B cell (primary cell): ENCODE data around the gene D2HGDH. TPM values are rescaled to one million over a fixed set of nuclear protein-coding genes. Genes with fewer than 3 reads are reported as not detected.

Experiments used
- ATAC-seq: fragments of 200-7000 bp; cut with Tn5 transposase; one replicate; pipeline ENCODE4 v1.10.0; 2021; ENCODE audit warnings: low read depth, mild to moderate bottlenecking, moderate number of reproducible peaks, moderate library complexity
- CTCF ChIA-PET: fragments of 350-600 bp; sonication (Branson Sonifier 250); formaldehyde crosslinking; loops from one replicate; lab custom pipeline; 2021; ENCODE audit warnings: antibody characterized with exemption, inconsistent platforms; lab: Charles Lee
- POLR2A ChIA-PET: fragments of 350-600 bp; sonication (Branson Sonifier 250); formaldehyde crosslinking; loops from one replicate; lab custom pipeline; 2021; ENCODE audit warnings: antibody characterized with exemption; lab: Charles Lee
- DNase-seq: peaks from one replicate; pipeline ENCODE4 v3.0.0; 2013
- H2AFZ ChIP-seq: 2 replicates; pipeline ENCODE4 v1.6.1; 2012; ENCODE audit warnings: mild to moderate bottlenecking, low read depth, low read length; ENCODE audit not compliant: insufficient read depth, poor library complexity, severe bottlenecking
- H3K27ac ChIP-seq, 2 donors: 1 replicate in 1 of 2; 2 replicates in 1 of 2; pipeline ENCODE4 v1.5.1; 2012 to 2013; ENCODE audit warnings: low read length in 2 of 2, mild to moderate bottlenecking in 2 of 2, moderate library complexity in 1 of 2
- H3K27me3 ChIP-seq, 4 experiments: fragments of 200-600 bp in 1 of 4; sonication (generic) in 1 of 4; replicated peaks in 1 of 4; 1 replicate in 2 of 4; 2 replicates in 2 of 4; pipeline versions ENCODE4 v1.6.1 to v1.7.0; 2013 to 2016; ENCODE audit warnings: low read length in 3 of 4, mild to moderate bottlenecking in 2 of 4, mixed read lengths in 1 of 4, moderate library complexity in 1 of 4; ENCODE audit not compliant: insufficient read depth in 4 of 4, control insufficient read depth in 3 of 4; ENCODE audit errors: control extremely low read depth in 1 of 4
- H3K36me3 ChIP-seq, 2 experiments: replicated peaks in 1 of 2; 1 replicate in 1 of 2; 2 replicates in 1 of 2; pipeline versions ENCODE4 v1.6.1 to v1.7.1; 2013; ENCODE audit warnings: low read length in 1 of 2; ENCODE audit not compliant: insufficient read depth in 2 of 2, control insufficient read depth in 1 of 2; ENCODE audit errors: control extremely low read depth in 1 of 2, extremely low read depth in 1 of 2
- H3K4me1 ChIP-seq, 2 donors: fragments of 200-600 bp in 1 of 2; sonication (generic) in 1 of 2; 1 replicate in 1 of 2; 2 replicates in 1 of 2; pipeline versions ENCODE4 v1.5.1 to v1.6.1; 2013 to 2017; ENCODE audit warnings: low read length in 2 of 2; ENCODE audit not compliant: control insufficient read depth in 2 of 2, insufficient read depth in 2 of 2
- H3K4me2 ChIP-seq: replicated peaks from 2 replicates; pipeline ENCODE3; 2012; ENCODE audit warnings: mild to moderate bottlenecking, low read depth, low read length; ENCODE audit not compliant: poor library complexity, severe bottlenecking
- H3K4me3 ChIP-seq, 5 experiments: fragments of 200-600 bp in 1 of 5; sonication (generic) in 1 of 5; 1 replicate in 3 of 5; 2 replicates in 2 of 5; pipeline versions ENCODE4 v1.5.1 to v1.7.0; 2011 to 2016; ENCODE audit warnings: low read length in 4 of 5, mild to moderate bottlenecking in 4 of 5, low read depth in 2 of 5, control low read depth in 1 of 5, moderate library complexity in 1 of 5; ENCODE audit not compliant: insufficient read depth in 1 of 5; ENCODE audit errors: control extremely low read depth in 1 of 5, extremely low read depth in 1 of 5
- H3K79me2 ChIP-seq: fragments of 200-600 bp; sonication (generic); one replicate; pipeline ENCODE4 v1.6.0; 2016; ENCODE audit warnings: low read length; ENCODE audit not compliant: control insufficient read depth, insufficient read depth
- H3K9ac ChIP-seq: fragments of 200-600 bp; sonication (generic); 2 replicates; pipeline ENCODE4 v1.6.1; 2017; ENCODE audit warnings: mild to moderate bottlenecking, low read length, moderate library complexity
- H3K9me3 ChIP-seq, 3 donors: one replicate each; pipeline versions ENCODE4 v1.6.1 to v1.7.1; 2013; ENCODE audit warnings: low read length in 2 of 3; ENCODE audit not compliant: control insufficient read depth in 2 of 3, insufficient read depth in 1 of 3; ENCODE audit errors: control extremely low read depth in 1 of 3
- H4K20me1 ChIP-seq: 2 replicates; pipeline ENCODE4 v1.6.0; 2012; ENCODE audit warnings: mild to moderate bottlenecking, low read length; ENCODE audit not compliant: insufficient read depth, control insufficient read depth, poor library complexity, severe bottlenecking
- H3K27ac Mint-ChIP-seq: one replicate; pipeline ENCODE4 v1.8.0; 2021; ENCODE audit warnings: mixed read lengths
- H3K27me3 Mint-ChIP-seq: one replicate; pipeline ENCODE4 v1.8.0; 2021; ENCODE audit warnings: mixed read lengths
- H3K4me1 Mint-ChIP-seq: one replicate; pipeline ENCODE4 v1.8.0; 2021; ENCODE audit warnings: mixed read lengths
- H3K4me3 Mint-ChIP-seq: one replicate; pipeline ENCODE4 v1.8.0; 2021; ENCODE audit warnings: mixed read lengths
- H3K9me3 Mint-ChIP-seq: one replicate; pipeline ENCODE4 v1.8.0; 2022; ENCODE audit warnings: mixed read lengths; ENCODE audit not compliant: insufficient read depth
- CTCF ChIP-seq: fragments of 200-600 bp; IDR thresholded peaks from one replicate; pipeline ENCODE4 v1.8.0; 2022; ENCODE audit warnings: antibody characterized with exemption, mild to moderate bottlenecking
- EZH2 ChIP-seq: IDR thresholded peaks from 2 replicates; pipeline ENCODE4 v1.6.1; 2012; ENCODE audit warnings: borderline replicate concordance, low read depth, mild to moderate bottlenecking, moderate library complexity, low read length; ENCODE audit not compliant: insufficient read depth, poor library complexity, severe bottlenecking
- WGBS: methylation state at CpG from one replicate; pipeline ENCODE4 v1.1.5; 2013; ENCODE audit warnings: missing lambda C conversion rate; ENCODE audit not compliant: insufficient coverage; 5-methylcytosine and 5-hydroxymethylcytosine counted together
- intact Hi-C: fragments of 100-400 bp; cut with micrococcal nuclease; formaldehyde crosslinking; loops from one replicate; pipeline ENCODE4 v1.10.0; 2022
- polyA plus RNA-seq: library from polyadenylated mRNA; depleted of rRNA; stranded (reverse); fragments of >200 nt; gene quantifications from 2 replicates; pipeline ENCODE4 v1.2.3, GENCODE V29; 2012
- total RNA-seq, 2 donors: library from RNA; stranded (reverse); fragments of 120-200 nt in 1 of 2; gene quantifications; 1 replicate in 1 of 2; 2 replicates in 1 of 2; pipeline versions ENCODE4 v1.2.3 to v1.2.4, GENCODE V29; 2013 to 2022

D2HGDH gene
- total and polyA plus RNA-seq, 2 donors (not counting 1 experiment from before 2014, with no cell fraction given) = 44.0 to 67.7 TPM

GRCh38 chr2:241796610-241797138, 62.2 kb downstream of the D2HGDH start:
- CTCF ChIA-PET = no interaction called here
- no peak for DNase-seq
- no peak overlapping the region for H3K4me3 Mint-ChIP-seq

More at GRCh38 chr2:241796610-241797138, 62.2 kb downstream of the D2HGDH start:
- no peak overlapping the region for H2AFZ ChIP-seq
- H3K4me3 ChIP-seq = no peak overlapping the region
- POLR2A ChIA-PET = no interaction called here
- ATAC-seq = no peak
- no peak overlapping the region for H3K9ac ChIP-seq
- no peaks in the 10 kb centered on the region for H3K4me1 ChIP-seq
- Mint-ChIP-seq H3K27ac (no peak overlapping the region), H3K9me3 (no peaks in the 10 kb centered on the region), H3K27me3 (peaks cover 2% of the 10 kb centered on the region), H3K4me1 (no peaks in the 10 kb centered on the region)
- no peak overlapping the region for H3K27ac ChIP-seq
- no peaks in the 10 kb centered on the region for H3K9me3 ChIP-seq
- H3K27me3 ChIP-seq = no peaks in the 10 kb centered on the region
- TF ChIP-seq CTCF = no peak
- TF ChIP-seq EZH2 = no peak
- H3K79me2 ChIP-seq = no peaks in the 10 kb centered on the region
- H4K20me1 ChIP-seq = no peaks in the 10 kb centered on the region
- 92% methylated on average over 11 of the region's 13 CpGs for WGBS
- H3K36me3 ChIP-seq = no peaks in the 10 kb centered on the region
- intact Hi-C loops = no loop called here
- no peak overlapping the region for H3K4me2 ChIP-seq
